PC-3 (cell line): ENCODE data around the gene KCNT1.

Experiments used
- EZH2 ChIP-seq: fragments of 300-600 bp; sonication (generic); IDR thresholded peaks from one replicate; pipeline ENCODE4 v1.6.1; 2017; ENCODE audit warnings: antibody characterized with exemption, mild to moderate bottlenecking, low read length; ENCODE audit not compliant: unreplicated experiment
- EZH2phosphoT487 ChIP-seq: fragments of 300-600 bp; sonication (generic); IDR thresholded peaks from 2 replicates; pipeline ENCODE4 v1.6.1; 2018; ENCODE audit warnings: mild to moderate bottlenecking, antibody characterized with exemption, low read length, borderline replicate concordance
- TF ChIP-seq, protein P1 (sequence below): fragments of 300-600 bp; sonication (generic); conservative IDR thresholded peaks from 2 replicates; pipeline ENCODE4 v1.5.1; 2017; ENCODE audit warnings: antibody characterized with exemption, low read depth, mild to moderate bottlenecking, low read length

DNA sequence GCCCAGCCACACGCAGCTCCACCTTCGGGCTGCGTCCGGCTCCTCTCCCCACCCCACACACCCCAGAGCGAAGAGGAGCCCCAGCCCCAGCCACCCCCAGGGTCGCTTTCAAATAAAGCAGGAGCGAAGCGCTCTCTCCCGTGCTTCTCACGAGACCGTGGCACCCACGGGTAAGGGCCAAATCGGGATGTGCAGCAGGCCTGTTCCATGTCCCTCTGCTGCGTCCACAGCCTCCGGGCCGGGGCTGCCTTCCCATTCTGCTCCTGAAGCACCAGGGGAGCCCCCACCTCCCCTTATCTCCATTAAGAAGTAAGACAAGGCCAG, 59.8 kb downstream of the KCNT1 start:
- TF ChIP-seq, protein P1, sequence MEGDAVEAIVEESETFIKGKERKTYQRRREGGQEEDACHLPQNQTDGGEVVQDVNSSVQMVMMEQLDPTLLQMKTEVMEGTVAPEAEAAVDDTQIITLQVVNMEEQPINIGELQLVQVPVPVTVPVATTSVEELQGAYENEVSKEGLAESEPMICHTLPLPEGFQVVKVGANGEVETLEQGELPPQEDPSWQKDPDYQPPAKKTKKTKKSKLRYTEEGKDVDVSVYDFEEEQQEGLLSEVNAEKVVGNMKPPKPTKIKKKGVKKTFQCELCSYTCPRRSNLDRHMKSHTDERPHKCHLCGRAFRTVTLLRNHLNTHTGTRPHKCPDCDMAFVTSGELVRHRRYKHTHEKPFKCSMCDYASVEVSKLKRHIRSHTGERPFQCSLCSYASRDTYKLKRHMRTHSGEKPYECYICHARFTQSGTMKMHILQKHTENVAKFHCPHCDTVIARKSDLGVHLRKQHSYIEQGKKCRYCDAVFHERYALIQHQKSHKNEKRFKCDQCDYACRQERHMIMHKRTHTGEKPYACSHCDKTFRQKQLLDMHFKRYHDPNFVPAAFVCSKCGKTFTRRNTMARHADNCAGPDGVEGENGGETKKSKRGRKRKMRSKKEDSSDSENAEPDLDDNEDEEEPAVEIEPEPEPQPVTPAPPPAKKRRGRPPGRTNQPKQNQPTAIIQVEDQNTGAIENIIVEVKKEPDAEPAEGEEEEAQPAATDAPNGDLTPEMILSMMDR: no peak
- no peak for TF ChIP-seq EZH2phosphoT487
- TF ChIP-seq EZH2: no peak
